HEK293 (cell line): Measurements from ENCODE around the gene PROK2.

Experiments
- RBAK ChIP-seq: fragments of 450-650 bp; formaldehyde crosslinking; IDR thresholded peaks from 2 replicates; pipeline ENCODE4 v1.5.1; 2016; ENCODE audit warnings: missing biosample characterization, missing genetic modification characterization
- ZNF214 ChIP-seq: fragments of 450-650 bp; formaldehyde crosslinking; IDR thresholded peaks from 2 replicates; pipeline ENCODE4 v1.5.1; 2017; ENCODE audit warnings: missing biosample characterization, mild to moderate bottlenecking, missing genetic modification characterization, borderline replicate concordance
- ZNF324 ChIP-seq: fragments of 450-650 bp; formaldehyde crosslinking; IDR thresholded peaks from 2 replicates; pipeline ENCODE4 v1.5.1; 2016; ENCODE audit warnings: missing biosample characterization, missing genetic modification characterization
- ZNF501 ChIP-seq: fragments of 450-650 bp; formaldehyde crosslinking; IDR thresholded peaks from 2 replicates; pipeline ENCODE4 v1.5.1; 2016; ENCODE audit warnings: missing biosample characterization, missing genetic modification characterization
- ZNF529 ChIP-seq: fragments of 450-650 bp; formaldehyde crosslinking; IDR thresholded peaks from 2 replicates; pipeline ENCODE4 v1.5.1; 2017; ENCODE audit warnings: missing genetic modification characterization, missing biosample characterization; ENCODE audit not compliant: insufficient replicate concordance
- ZNF549 ChIP-seq: fragments of 450-650 bp; IDR thresholded peaks from 2 replicates; pipeline ENCODE4 v1.5.1; 2018; ENCODE audit warnings: missing biosample characterization, missing genetic modification characterization, mild to moderate bottlenecking, inconsistent platforms, moderate library complexity
- TF ChIP-seq, protein P1 (sequence below): fragments of 450-650 bp; formaldehyde crosslinking; IDR thresholded peaks from 2 replicates; pipeline ENCODE4 v1.5.1; 2016; ENCODE audit warnings: missing biosample characterization, missing genetic modification characterization
- TF ChIP-seq, protein P2 (sequence below): fragments of 450-650 bp; formaldehyde crosslinking; IDR thresholded peaks from 2 replicates; pipeline ENCODE4 v1.5.1; 2016; ENCODE audit warnings: missing biosample characterization, missing genetic modification characterization
- TF ChIP-seq, protein P3 (sequence below): fragments of 450-650 bp; formaldehyde crosslinking; IDR thresholded peaks from 2 replicates; pipeline ENCODE4 v1.5.1; 2016; ENCODE audit warnings: missing biosample characterization, missing genetic modification characterization

DNA sequence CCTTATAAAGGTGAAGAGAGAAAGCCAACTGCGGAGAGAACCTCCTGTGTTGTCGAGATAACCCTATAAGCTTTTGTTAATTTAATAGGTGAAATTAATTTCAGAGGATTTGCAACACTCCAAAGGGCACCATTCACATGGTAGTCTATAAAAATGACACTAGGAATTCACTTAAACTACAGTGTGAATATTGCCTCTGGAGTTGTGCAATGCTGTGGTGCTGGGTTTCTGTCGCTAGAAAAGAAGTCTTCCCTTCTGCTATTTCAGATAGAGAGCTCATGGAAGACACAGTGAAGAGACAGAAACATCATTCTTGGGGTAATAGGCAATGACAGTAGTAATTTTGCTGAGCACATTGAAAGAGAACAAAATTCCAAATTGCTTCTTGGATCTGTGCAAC, 28.8 kb upstream of the PROK2 start:
- TF ChIP-seq ZNF214 (tag by site-specific recombination): no peak
- TF ChIP-seq ZNF501 (tag by site-specific recombination): no peak
- no peak for TF ChIP-seq ZNF529 (tag by site-specific recombination)
- TF ChIP-seq, protein P1, sequence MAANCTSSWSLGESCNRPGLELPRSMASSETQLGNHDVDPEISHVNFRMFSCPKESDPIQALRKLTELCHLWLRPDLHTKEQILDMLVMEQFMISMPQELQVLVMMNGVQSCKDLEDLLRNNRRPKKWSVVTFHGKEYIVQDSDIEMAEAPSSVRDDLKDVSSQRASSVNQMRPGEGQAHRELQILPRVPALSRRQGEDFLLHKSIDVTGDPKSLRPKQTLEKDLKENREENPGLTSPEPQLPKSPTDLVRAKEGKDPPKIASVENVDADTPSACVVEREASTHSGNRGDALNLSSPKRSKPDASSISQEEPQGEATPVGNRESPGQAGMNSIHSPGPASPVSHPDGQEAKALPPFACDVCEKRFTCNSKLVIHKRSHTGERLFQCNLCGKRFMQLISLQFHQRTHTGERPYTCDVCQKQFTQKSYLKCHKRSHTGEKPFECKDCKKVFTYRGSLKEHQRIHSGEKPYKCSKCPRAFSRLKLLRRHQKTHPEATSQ (tag by site-specific recombination): no peak
- TF ChIP-seq, protein P2, sequence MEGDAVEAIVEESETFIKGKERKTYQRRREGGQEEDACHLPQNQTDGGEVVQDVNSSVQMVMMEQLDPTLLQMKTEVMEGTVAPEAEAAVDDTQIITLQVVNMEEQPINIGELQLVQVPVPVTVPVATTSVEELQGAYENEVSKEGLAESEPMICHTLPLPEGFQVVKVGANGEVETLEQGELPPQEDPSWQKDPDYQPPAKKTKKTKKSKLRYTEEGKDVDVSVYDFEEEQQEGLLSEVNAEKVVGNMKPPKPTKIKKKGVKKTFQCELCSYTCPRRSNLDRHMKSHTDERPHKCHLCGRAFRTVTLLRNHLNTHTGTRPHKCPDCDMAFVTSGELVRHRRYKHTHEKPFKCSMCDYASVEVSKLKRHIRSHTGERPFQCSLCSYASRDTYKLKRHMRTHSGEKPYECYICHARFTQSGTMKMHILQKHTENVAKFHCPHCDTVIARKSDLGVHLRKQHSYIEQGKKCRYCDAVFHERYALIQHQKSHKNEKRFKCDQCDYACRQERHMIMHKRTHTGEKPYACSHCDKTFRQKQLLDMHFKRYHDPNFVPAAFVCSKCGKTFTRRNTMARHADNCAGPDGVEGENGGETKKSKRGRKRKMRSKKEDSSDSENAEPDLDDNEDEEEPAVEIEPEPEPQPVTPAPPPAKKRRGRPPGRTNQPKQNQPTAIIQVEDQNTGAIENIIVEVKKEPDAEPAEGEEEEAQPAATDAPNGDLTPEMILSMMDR: no peak
- no peak for TF ChIP-seq ZNF324 (tag by site-specific recombination)
- TF ChIP-seq RBAK: no peak
- no peak for TF ChIP-seq ZNF549 (tag by site-specific recombination)
- TF ChIP-seq, protein P3, sequence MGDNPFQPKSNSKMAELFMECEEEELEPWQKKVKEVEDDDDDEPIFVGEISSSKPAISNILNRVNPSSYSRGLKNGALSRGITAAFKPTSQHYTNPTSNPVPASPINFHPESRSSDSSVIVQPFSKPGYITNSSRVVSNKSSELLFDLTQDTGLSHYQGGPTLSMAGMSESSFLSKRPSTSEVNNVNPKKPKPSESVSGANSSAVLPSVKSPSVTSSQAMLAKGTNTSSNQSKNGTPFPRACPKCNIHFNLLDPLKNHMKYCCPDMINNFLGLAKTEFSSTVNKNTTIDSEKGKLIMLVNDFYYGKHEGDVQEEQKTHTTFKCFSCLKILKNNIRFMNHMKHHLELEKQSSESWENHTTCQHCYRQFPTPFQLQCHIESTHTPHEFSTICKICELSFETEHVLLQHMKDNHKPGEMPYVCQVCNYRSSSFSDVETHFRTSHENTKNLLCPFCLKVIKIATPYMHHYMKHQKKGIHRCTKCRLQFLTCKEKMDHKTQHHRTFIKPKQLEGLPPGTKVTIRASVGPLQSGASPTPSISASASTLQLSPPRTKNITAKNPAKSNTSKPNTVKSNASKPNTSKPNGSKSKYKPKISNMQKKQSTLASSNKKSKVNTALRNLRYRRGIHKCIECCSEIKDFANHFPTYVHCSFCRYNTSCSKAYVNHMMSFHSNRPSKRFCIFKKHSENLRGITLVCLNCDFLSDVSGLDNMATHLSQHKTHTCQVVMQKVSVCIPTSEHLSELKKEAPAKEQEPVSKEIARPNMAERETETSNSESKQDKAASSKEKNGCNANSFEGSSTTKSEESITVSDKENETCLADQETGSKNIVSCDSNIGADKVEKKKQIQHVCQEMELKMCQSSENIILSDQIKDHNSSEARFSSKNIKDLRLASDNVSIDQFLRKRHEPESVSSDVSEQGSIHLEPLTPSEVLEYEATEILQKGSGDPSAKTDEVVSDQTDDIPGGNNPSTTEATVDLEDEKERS (tag by site-specific recombination): no peak
